Liver (tissue), 3 donors: Measurements from ENCODE around the gene DLX6.

Experiments used
- ATF3 ChIP-seq: IDR thresholded peaks from 2 replicates; pipeline ENCODE4 v1.6.1; 2016; ENCODE audit warnings: antibody characterized with exemption
- CTCF ChIP-seq: fragments of 150-350 bp; IDR thresholded peaks from 2 replicates; pipeline ENCODE4 v1.5.1; 2017; ENCODE audit warnings: improper control_type of control experiment, low read depth, low read length; ENCODE audit not compliant: missing input control
- HNF4A ChIP-seq, 2 donors: conservative IDR thresholded peaks; 2 replicates each; pipeline ENCODE4 v1.6.1; 2016; ENCODE audit warnings: antibody characterized with exemption in 2 of 2, mild to moderate bottlenecking in 2 of 2
- JUND ChIP-seq, 2 donors: IDR thresholded peaks; 2 replicates each; pipeline ENCODE4 v1.6.1; 2016; ENCODE audit warnings: antibody characterized with exemption in 2 of 2
- MAX ChIP-seq: IDR thresholded peaks from 2 replicates; pipeline ENCODE4 v1.6.1; 2016; ENCODE audit warnings: antibody characterized with exemption
- YY1 ChIP-seq: IDR thresholded peaks from 2 replicates; pipeline ENCODE4 v1.6.1; 2016; ENCODE audit warnings: antibody characterized with exemption, mild to moderate bottlenecking
- donor health status: healthy.
- donor health status: healthy.

GRCh38 chr7:96979551-96980276, 25.6 kb upstream of the DLX6 start:
- TF ChIP-seq MAX (no peak), CTCF (no peak), YY1 (no peak), JUND (IDR thresholded peaks at IDR 0.05) (no peak), HNF4A (conservative IDR thresholded peaks at IDR 0.05) (no peak), ATF3 (no peak)
